Keratinocyte (primary cell): Measurements from ENCODE around the gene VIT.

Source experiments
- CTCF ChIP-seq, 3 experiments: IDR thresholded peaks in 1 of 3; conservative IDR thresholded peaks in 1 of 3; optimal IDR thresholded peaks in 1 of 3; 2 replicates in 2 of 3; 3 replicates in 1 of 3; pipeline versions ENCODE3 to v1.5.1; 2011; ENCODE audit warnings: low read length in 3 of 3, mild to moderate bottlenecking in 3 of 3, moderate library complexity in 2 of 3, control low read depth in 1 of 3, inconsistent platforms in 1 of 3; ENCODE audit not compliant: insufficient read depth in 2 of 3; ENCODE audit errors: extremely low read depth in 1 of 3
- EZH2 ChIP-seq: IDR thresholded peaks from one replicate; pipeline ENCODE4 v1.6.1; 2012; ENCODE audit warnings: inconsistent platforms, mild to moderate bottlenecking, low read length, moderate library complexity

- TF ChIP-seq CTCF (optimal IDR thresholded peaks at IDR 0.05 in 1 of 3, IDR thresholded peaks at IDR 0.05 in 1 of 3, conservative IDR thresholded peaks at IDR 0.05 in 1 of 3; ENCODE audit: extremely low read depth in 1 of 3, insufficient read depth in 2 of 3, low read length in 3 of 3) (no peak), EZH2 (no peak)
Observed at GRCh38 chr2:36819095-36819711, 122.7 kb downstream of the VIT start.
